HCT116 (cell line): ENCODE results near the gene IGF2R. TPM values are rescaled to one million over a fixed set of nuclear protein-coding genes. Genes with fewer than 3 reads are reported as not detected.

ENCODE experiments used
- ATAC-seq: fragments of 200-7000 bp; cut with Tn5 transposase; 2 replicates; pipeline ENCODE4 v1.9.1; 2020; ENCODE audit warnings: mild to moderate bottlenecking, moderate library complexity
- BruUV-seq: library from RNA; stranded (reverse); fragments of 400-500 nt; replicated peaks from 2 replicates; lab custom pipeline; 2021; lab: Mats Ljungman, UMichigan
- CTCF ChIA-PET: fragments of 300-600 bp; sonication (Branson Sonifier 250); formaldehyde crosslinking; loops from one replicate; lab custom pipeline; 2021; ENCODE audit warnings: antibody characterized with exemption; lab: Charles Lee
- POLR2A ChIA-PET: fragments of 300-600, 350-600 bp; sonication (Branson Sonifier 250); formaldehyde crosslinking; loops from one replicate; lab custom pipeline; 2021; ENCODE audit warnings: antibody characterized with exemption; lab: Charles Lee
- RAD21 ChIA-PET, 2 experiments: fragments of 300-600 bp; sonication (Branson Sonifier 250); formaldehyde crosslinking; loops; one replicate each; lab custom pipeline; 2023; ENCODE audit warnings: low total read pairs in 2 of 2; ENCODE audit not compliant: uncharacterized antibody in 2 of 2, unreplicated experiment in 2 of 2, low non-redundant PET in 1 of 2; lab: Charles Lee
- DNase-seq: peaks from one replicate; pipeline ENCODE4 v3.0.0-alpha.2; 2010; ENCODE audit warnings: low read depth, low spot score
- H2AFZ ChIP-seq: fragments of 200-600 bp; shearing (Covaris generic), sonication (generic); 2 replicates; pipeline ENCODE4 v1.6.1; 2017; ENCODE audit warnings: low read depth, mixed run types, mixed read lengths, antibody characterized with exemption, low read length; ENCODE audit not compliant: poor library complexity, severe bottlenecking
- H3K27ac ChIP-seq: 2 replicates; pipeline ENCODE4 v1.5.1; 2012; ENCODE audit warnings: low read depth, low read length
- H3K27me3 ChIP-seq: fragments of 200-600 bp; sonication (generic); 2 replicates; pipeline ENCODE4 v1.6.1; 2016; ENCODE audit warnings: mixed run types, low read length, mixed read lengths; ENCODE audit not compliant: insufficient read depth
- H3K36me3 ChIP-seq, 2 experiments: fragments of 200-500 bp in 1 of 2; fragments of 200-600 bp in 1 of 2; sonication (Bioruptor generic) in 1 of 2; sonication (generic) in 1 of 2; 2 replicates each; pipeline versions ENCODE4 v1.5.1 to v1.6.1; 2014 to 2016; ENCODE audit warnings: low read length in 2 of 2, inconsistent platforms in 1 of 2, mixed read lengths in 1 of 2, mixed run types in 1 of 2; ENCODE audit not compliant: insufficient read depth in 2 of 2, control insufficient read depth in 1 of 2
- H3K4me1 ChIP-seq, 2 experiments: fragments of 200-600 bp in 1 of 2; sonication (generic) in 1 of 2; 2 replicates each; pipeline versions ENCODE4 v1.5.1 to v1.6.1; 2012 to 2017; ENCODE audit warnings: low read length in 2 of 2, inconsistent platforms in 1 of 2, mild to moderate bottlenecking in 1 of 2, mixed read lengths in 1 of 2, mixed run types in 1 of 2, moderate library complexity in 1 of 2; ENCODE audit not compliant: insufficient read depth in 2 of 2, control insufficient read depth in 1 of 2
- H3K4me2 ChIP-seq: fragments of 200-600 bp; sonication (generic); 2 replicates; pipeline ENCODE4 v1.6.1; 2017; ENCODE audit warnings: mixed run types, low read length, mixed read lengths
- H3K4me3 ChIP-seq, 2 experiments: fragments of 200-600 bp in 1 of 2; sonication (generic) in 1 of 2; replicated peaks in 1 of 2; 2 replicates each; pipeline ENCODE4 v1.5.1; 2011 to 2016; ENCODE audit warnings: low read length in 2 of 2, control low read depth in 1 of 2, low read depth in 1 of 2, mild to moderate bottlenecking in 1 of 2, mixed read lengths in 1 of 2, mixed run types in 1 of 2
- H3K79me2 ChIP-seq: fragments of 200-600 bp; sonication (generic); 2 replicates; pipeline ENCODE4 v1.6.1; 2017; ENCODE audit warnings: mild to moderate bottlenecking, mixed run types, low read length, moderate library complexity, mixed read lengths; ENCODE audit not compliant: insufficient read depth
- H3K9ac ChIP-seq: fragments of 200-600 bp; sonication (generic); 2 replicates; pipeline ENCODE4 v1.6.1; 2016; ENCODE audit warnings: low read length, mixed read lengths
- H3K9me2 ChIP-seq: fragments of 200-600 bp; sonication (generic), shearing (Covaris generic); 2 replicates; pipeline ENCODE4 v1.6.1; 2017; ENCODE audit warnings: mixed run types, mild to moderate bottlenecking, moderate library complexity; ENCODE audit not compliant: insufficient read depth
- H3K9me3 ChIP-seq, 2 experiments: fragments of 200-500 bp in 1 of 2; fragments of 200-600 bp in 1 of 2; sonication (Bioruptor generic) in 1 of 2; sonication (generic) in 1 of 2; 2 replicates each; pipeline ENCODE4 v1.6.1; 2014 to 2017; ENCODE audit warnings: low read length in 2 of 2, mixed read lengths in 2 of 2, inconsistent platforms in 1 of 2, low read depth in 1 of 2, mild to moderate bottlenecking in 1 of 2, mixed run types in 1 of 2, moderate library complexity in 1 of 2; ENCODE audit not compliant: control insufficient read depth in 1 of 2, insufficient read depth in 1 of 2
- H4K20me1 ChIP-seq: fragments of 200-600 bp; sonication (generic), shearing (Covaris generic); 2 replicates; pipeline ENCODE4 v1.6.1; 2017; ENCODE audit warnings: mixed run types, mild to moderate bottlenecking, moderate library complexity; ENCODE audit not compliant: insufficient read depth
- CBX3 ChIP-seq: IDR thresholded peaks from 2 replicates; pipeline ENCODE4 v1.6.1; 2012; ENCODE audit warnings: low read depth
- CEBPB ChIP-seq: IDR thresholded peaks from 2 replicates; pipeline ENCODE4 v1.6.1; 2012; ENCODE audit warnings: low read depth
- CTCF ChIP-seq, 3 experiments: fragments of 200-600 bp in 1 of 3; sonication (generic) in 1 of 3; IDR thresholded peaks in 2 of 3; conservative IDR thresholded peaks in 1 of 3; 2 replicates each; pipeline ENCODE4 v1.5.1; 2012 to 2017; ENCODE audit warnings: low read depth in 2 of 3, low read length in 2 of 3, antibody characterized with exemption in 1 of 3, borderline replicate concordance in 1 of 3, control low read depth in 1 of 3, mild to moderate bottlenecking in 1 of 3, mixed read lengths in 1 of 3, mixed run types in 1 of 3, moderate library complexity in 1 of 3; ENCODE audit not compliant: insufficient read depth in 1 of 3
- EGR1 ChIP-seq: IDR thresholded peaks from 2 replicates; pipeline ENCODE4 v1.6.1; 2012; ENCODE audit warnings: low read depth
- EZH2phosphoT487 ChIP-seq: fragments of 200-600 bp; IDR thresholded peaks from 2 replicates; pipeline ENCODE4 v1.6.1; 2018; ENCODE audit warnings: antibody characterized with exemption, borderline replicate concordance
- FOSL1 ChIP-seq: IDR thresholded peaks from 2 replicates; pipeline ENCODE4 v1.6.1; 2012; ENCODE audit warnings: low read depth
- JUND ChIP-seq: IDR thresholded peaks from 2 replicates; pipeline ENCODE4 v1.6.1; 2012
- POLR2A ChIP-seq: IDR thresholded peaks from 2 replicates; pipeline ENCODE4 v1.7.0; 2011; ENCODE audit warnings: borderline replicate concordance; ENCODE audit not compliant: insufficient read depth, insufficient read length; ENCODE audit errors: extremely low read depth
- RAD21 ChIP-seq: IDR thresholded peaks from 2 replicates; pipeline ENCODE4 v1.6.1; 2012; ENCODE audit warnings: low read depth, mild to moderate bottlenecking
- SRF ChIP-seq: IDR thresholded peaks from 2 replicates; pipeline ENCODE4 v1.6.1; 2012; ENCODE audit warnings: low read depth
- TCF7L2 ChIP-seq: IDR thresholded peaks from 2 replicates; pipeline ENCODE4 v1.7.0; 2011; ENCODE audit warnings: borderline replicate concordance, inconsistent platforms; ENCODE audit not compliant: insufficient read depth, insufficient read length; ENCODE audit errors: extremely low read depth
- YY1 ChIP-seq: IDR thresholded peaks from 2 replicates; pipeline ENCODE4 v1.6.1; 2011; ENCODE audit warnings: low read length, low read depth, moderate library complexity, mild to moderate bottlenecking; ENCODE audit not compliant: insufficient replicate concordance; ENCODE audit errors: extremely low read depth
- ZFX ChIP-seq: fragments of 450-650 bp; IDR thresholded peaks from 2 replicates; pipeline ENCODE4 v1.6.1; 2017
- ZNF274 ChIP-seq: fragments of 200-500 bp; sonication (Bioruptor generic); IDR thresholded peaks from 2 replicates; pipeline ENCODE4 v1.6.1; 2014; ENCODE audit warnings: mild to moderate bottlenecking, low read depth, low read length, inconsistent platforms
- intact Hi-C: fragments of 100-400 bp; cut with micrococcal nuclease; formaldehyde crosslinking; loops from 2 replicates; pipeline ENCODE4 v1.10.0; 2022
- total RNA-seq: library from RNA; stranded (reverse); gene quantifications from one replicate; pipeline ENCODE4 v1.2.1, GENCODE V29; 2021; ENCODE audit not compliant: unreplicated experiment
- TF ChIP-seq, protein P1 (sequence below): IDR thresholded peaks from 2 replicates; pipeline ENCODE4 v1.6.1; 2012

Gene IGF2R
- total RNA-seq, 1 experiment from 2014 or later, result 37.0 TPM

- peaks cover 0 to 9% of the 10 kb centered on the region in 2 experiments; a peak in 2 of 4 replicates for H3K36me3 ChIP-seq
- no peaks in the 10 kb centered on the region for H4K20me1 ChIP-seq
Measured at GRCh38 chr6:160082627-160083026, 113.7 kb downstream of the IGF2R start.

More at GRCh38 chr6:160082627-160083026, 113.7 kb downstream of the IGF2R start:
- Histone ChIP-seq H3K9me2 (no peaks in the 10 kb centered on the region), H3K4me1 (no peaks in the 10 kb centered on the region), H3K79me2 (no peaks in the 10 kb centered on the region), H3K27me3 (no peaks in the 10 kb centered on the region), H2AFZ (no peak overlapping the region), H3K9me3 (no peaks in the 10 kb centered on the region), H3K4me2 (no peak overlapping the region), H3K4me3 (no peak overlapping the region)
- ChIA-PET CTCF (no interaction called here), RAD21 (no interaction called here)
- intact Hi-C loops, result no loop called here
- no peak for ATAC-seq
- DNase-seq, result no peak
- BruUV-seq, result no TSS peak
- TF ChIP-seq CBX3 (no peak), EGR1 (no peak), RAD21 (no peak), CTCF (IDR thresholded peaks at IDR 0.05 in 2 of 3, conservative IDR thresholded peaks at IDR 0.05 in 1 of 3; ENCODE audit: borderline replicate concordance in 1 of 3, insufficient read depth in 1 of 3, low read depth in 2 of 3, low read length in 2 of 3) (no peak), YY1 (no peak), POLR2A (no peak), SRF (no peak), ZNF274 (no peak), EZH2phosphoT487 (no peak), ZFX (no peak), JUND (no peak), FOSL1 (no peak), CEBPB (no peak), TCF7L2 (no peak)
- TF ChIP-seq, protein P1, sequence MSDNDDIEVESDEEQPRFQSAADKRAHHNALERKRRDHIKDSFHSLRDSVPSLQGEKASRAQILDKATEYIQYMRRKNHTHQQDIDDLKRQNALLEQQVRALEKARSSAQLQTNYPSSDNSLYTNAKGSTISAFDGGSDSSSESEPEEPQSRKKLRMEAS, result no peak
- TF ChIP-seq, all 23 proteins: peak for 0
- Histone ChIP-seq H3K9ac (no peak overlapping the region), H3K27ac (no peak overlapping the region)
- POLR2A ChIA-PET, result no interaction called here
